SK-N-SH (cell line): ENCODE data around the gene PLXNB1. TPM values are rescaled to one million over a fixed set of nuclear protein-coding genes. Genes with fewer than 3 reads are reported as not detected.
A peak's percentile ranks its signal among the peaks of the same experiment; 100 is the strongest.

ENCODE experiments used
- CTCF ChIA-PET: fragments of 300-600, 350-600 bp; formaldehyde crosslinking; extraction: SDS; loops from one replicate; lab custom pipeline; 2021; lab: Yijun Ruan, JAX
- POLR2A ChIA-PET: fragments of 350-600 bp; sonication (Branson Sonifier 250); formaldehyde crosslinking; extraction: SDS; loops from one replicate; lab custom pipeline; 2020; ENCODE audit warnings: antibody characterized with exemption, inconsistent platforms; lab: Yijun Ruan, JAX
- DNase-seq: peaks from one replicate; pipeline ENCODE4 v3.0.0; 2012
- H2AFZ ChIP-seq: fragments of 200-600 bp; sonication (generic); 2 replicates; pipeline ENCODE4 v1.8.1; 2016; ENCODE audit warnings: antibody characterized with exemption, mild to moderate bottlenecking, low read depth
- H3F3A ChIP-seq: fragments of 200-600 bp; sonication (generic); replicated peaks from 2 replicates; pipeline ENCODE3; 2016; ENCODE audit warnings: antibody characterized with exemption, mild to moderate bottlenecking; ENCODE audit not compliant: insufficient read depth
- H3K27ac ChIP-seq, 2 experiments: fragments of 200-500 bp in 1 of 2; fragments of 200-600 bp in 1 of 2; sonication (Bioruptor generic) in 1 of 2; sonication (generic), shearing (Covaris generic) in 1 of 2; 2 replicates each; pipeline versions ENCODE4 v1.5.1 to v1.6.1; 2014 to 2016; ENCODE audit warnings: low read depth in 2 of 2, inconsistent platforms in 1 of 2, low read length in 1 of 2, mild to moderate bottlenecking in 1 of 2, mixed read lengths in 1 of 2
- H3K27me3 ChIP-seq: fragments of 200-600 bp; sonication (generic), shearing (Covaris generic); 2 replicates; pipeline ENCODE4 v1.6.1; 2016; ENCODE audit warnings: mixed run types; ENCODE audit not compliant: insufficient read depth
- H3K36me3 ChIP-seq, 2 experiments: fragments of 200-500 bp in 1 of 2; fragments of 200-600 bp in 1 of 2; sonication (Bioruptor generic) in 1 of 2; sonication (generic) in 1 of 2; replicated peaks in 1 of 2; 2 replicates each; pipeline versions ENCODE3 to v1.5.1; 2014 to 2016; ENCODE audit warnings: low read length in 1 of 2, mild to moderate bottlenecking in 1 of 2; ENCODE audit not compliant: insufficient read depth in 2 of 2, control insufficient read depth in 1 of 2
- H3K4me1 ChIP-seq, 2 experiments: fragments of 200-500 bp in 1 of 2; fragments of 200-600 bp in 1 of 2; sonication (Bioruptor generic) in 1 of 2; sonication (generic), shearing (Covaris generic) in 1 of 2; 2 replicates each; pipeline versions ENCODE4 v1.5.1 to v1.6.1; 2014 to 2016; ENCODE audit warnings: low read depth in 1 of 2, low read length in 1 of 2, mixed run types in 1 of 2; ENCODE audit not compliant: insufficient read depth in 2 of 2, control insufficient read depth in 1 of 2
- H3K4me2 ChIP-seq: fragments of 200-600 bp; sonication (generic), shearing (Covaris generic); 2 replicates; pipeline ENCODE4 v1.6.1; 2017; ENCODE audit warnings: mixed run types
- H3K4me3 ChIP-seq, 2 experiments: fragments of 200-500 bp in 1 of 2; fragments of 200-600 bp in 1 of 2; sonication (Bioruptor generic) in 1 of 2; sonication (generic), shearing (Covaris generic) in 1 of 2; 2 replicates each; pipeline versions ENCODE4 v1.5.1 to v1.8.1; 2014 to 2016; ENCODE audit warnings: low read depth in 2 of 2, inconsistent platforms in 1 of 2, low read length in 1 of 2, mild to moderate bottlenecking in 1 of 2, mixed read lengths in 1 of 2, moderate library complexity in 1 of 2
- H3K79me2 ChIP-seq: fragments of 200-600 bp; sonication (generic); 2 replicates; pipeline ENCODE4 v1.8.1; 2017; ENCODE audit warnings: mild to moderate bottlenecking; ENCODE audit not compliant: insufficient read depth
- H3K9ac ChIP-seq: fragments of 200-600 bp; sonication (generic); 2 replicates; pipeline ENCODE4 v1.6.1; 2017; ENCODE audit warnings: mixed run types
- H3K9me2 ChIP-seq: fragments of 200-600 bp; sonication (generic); 2 replicates; pipeline ENCODE4 v1.6.1; 2017; ENCODE audit warnings: mixed run types
- H3K9me3 ChIP-seq: fragments of 200-600 bp; sonication (generic); 2 replicates; pipeline ENCODE4 v1.6.1; 2017; ENCODE audit warnings: mixed run types, mild to moderate bottlenecking, moderate library complexity
- H4K20me1 ChIP-seq: fragments of 200-600 bp; sonication (generic); 2 replicates; pipeline ENCODE4 v1.6.1; 2017; ENCODE audit warnings: mild to moderate bottlenecking, mixed run types; ENCODE audit not compliant: insufficient read depth
- CHD2 ChIP-seq: fragments of 150-350 bp; IDR thresholded peaks from 2 replicates; pipeline ENCODE4 v1.6.1; 2018; ENCODE audit warnings: low read length; ENCODE audit not compliant: partially characterized antibody
- GABPA ChIP-seq: IDR thresholded peaks from 2 replicates; pipeline ENCODE4 v1.4.0; 2012; ENCODE audit warnings: low read depth, mild to moderate bottlenecking
- MEF2A ChIP-seq: IDR thresholded peaks from 2 replicates; pipeline ENCODE4 v1.4.0; 2012; ENCODE audit warnings: low read depth, borderline replicate concordance
- MXI1 ChIP-seq: IDR thresholded peaks from 2 replicates; pipeline ENCODE4 v1.6.1; 2012; ENCODE audit warnings: mild to moderate bottlenecking, low read depth, low read length, improper control_type of control experiment
- NRF1 ChIP-seq: IDR thresholded peaks from 2 replicates; pipeline ENCODE4 v1.6.1; 2012; ENCODE audit warnings: low read depth, mild to moderate bottlenecking, low read length
- SIN3A ChIP-seq: IDR thresholded peaks from 2 replicates; pipeline ENCODE4 v1.6.1; 2012; ENCODE audit warnings: low read depth, mild to moderate bottlenecking, low read length, moderate library complexity, borderline replicate concordance
- TCF12 ChIP-seq: IDR thresholded peaks from 2 replicates; pipeline ENCODE4 v1.4.0; 2012
- YY1 ChIP-seq: IDR thresholded peaks from 2 replicates; pipeline ENCODE4 v1.4.0; 2012; ENCODE audit warnings: low read depth, mild to moderate bottlenecking
- WGBS: methylation state at CpG from one replicate; pipeline ENCODE4 v1.1.6; 2017; ENCODE audit warnings: low lambda C conversion rate; 5-methylcytosine and 5-hydroxymethylcytosine counted together
- polyA plus RNA-seq, 3 experiments: library from polyadenylated mRNA; depleted of rRNA; stranded (reverse); fragments of >200 nt; gene quantifications; 2 replicates each; pipeline ENCODE4 v1.2.3, GENCODE V29; 2012
- TF ChIP-seq, protein P1 (sequence below): IDR thresholded peaks from 2 replicates; pipeline ENCODE4 v1.6.1; 2012; ENCODE audit warnings: mild to moderate bottlenecking, low read depth, low read length, moderate library complexity

The PLXNB1 gene
- polyA plus RNA-seq, 1 of the 3 experiments (the other 2 are of a cell fraction) = 39.8 TPM

DNA sequence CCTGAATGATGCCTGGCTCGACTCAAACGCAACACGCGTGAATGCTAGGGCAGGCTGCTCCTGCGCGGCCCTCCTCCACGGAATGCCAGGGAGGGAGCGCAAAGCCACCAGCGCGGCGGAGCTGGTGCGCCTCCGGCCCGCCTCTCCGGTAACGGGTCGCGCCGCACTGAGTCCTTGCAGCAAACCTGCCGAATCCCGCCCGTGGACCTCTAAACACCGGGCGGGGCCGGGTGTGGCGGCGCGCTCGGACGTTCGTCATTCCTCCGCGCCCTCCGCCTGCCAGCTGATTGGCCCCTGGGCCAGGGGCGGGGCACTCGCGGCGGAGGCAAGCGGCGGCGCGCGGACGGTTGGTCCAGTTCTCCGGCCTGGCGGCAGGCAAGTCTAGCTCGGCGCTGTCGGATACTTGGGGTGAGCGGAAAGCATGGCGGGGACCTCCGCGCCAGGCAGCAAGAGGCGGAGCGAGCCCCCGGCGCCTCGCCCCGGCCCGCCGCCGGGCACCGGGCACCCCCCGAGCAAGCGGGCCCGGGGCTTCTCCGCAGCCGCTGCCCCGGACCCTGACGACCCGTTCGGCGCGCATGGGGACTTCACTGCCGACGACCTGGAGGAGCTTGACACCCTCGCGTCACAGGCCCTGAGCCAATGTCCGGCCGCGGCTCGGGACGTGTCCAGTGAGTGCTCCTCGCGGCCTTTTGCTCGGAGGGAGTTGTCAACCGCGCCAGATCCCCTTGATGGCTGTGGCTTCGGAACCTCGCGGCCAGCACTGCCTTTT lies 16.7 kb upstream of the PLXNB1 start, which contains the start of gene ATRIP (continued):
- TF ChIP-seq NRF1 = no peak
- TF ChIP-seq GABPA = peak; percentile 70
- no peak for TF ChIP-seq TCF12
- TF ChIP-seq MEF2A = no peak
- TF ChIP-seq YY1 = peak; percentile 52; the same call in 1 of the 2 replicates
- TF ChIP-seq SIN3A = peak; percentile 95
- TF ChIP-seq, protein P1, sequence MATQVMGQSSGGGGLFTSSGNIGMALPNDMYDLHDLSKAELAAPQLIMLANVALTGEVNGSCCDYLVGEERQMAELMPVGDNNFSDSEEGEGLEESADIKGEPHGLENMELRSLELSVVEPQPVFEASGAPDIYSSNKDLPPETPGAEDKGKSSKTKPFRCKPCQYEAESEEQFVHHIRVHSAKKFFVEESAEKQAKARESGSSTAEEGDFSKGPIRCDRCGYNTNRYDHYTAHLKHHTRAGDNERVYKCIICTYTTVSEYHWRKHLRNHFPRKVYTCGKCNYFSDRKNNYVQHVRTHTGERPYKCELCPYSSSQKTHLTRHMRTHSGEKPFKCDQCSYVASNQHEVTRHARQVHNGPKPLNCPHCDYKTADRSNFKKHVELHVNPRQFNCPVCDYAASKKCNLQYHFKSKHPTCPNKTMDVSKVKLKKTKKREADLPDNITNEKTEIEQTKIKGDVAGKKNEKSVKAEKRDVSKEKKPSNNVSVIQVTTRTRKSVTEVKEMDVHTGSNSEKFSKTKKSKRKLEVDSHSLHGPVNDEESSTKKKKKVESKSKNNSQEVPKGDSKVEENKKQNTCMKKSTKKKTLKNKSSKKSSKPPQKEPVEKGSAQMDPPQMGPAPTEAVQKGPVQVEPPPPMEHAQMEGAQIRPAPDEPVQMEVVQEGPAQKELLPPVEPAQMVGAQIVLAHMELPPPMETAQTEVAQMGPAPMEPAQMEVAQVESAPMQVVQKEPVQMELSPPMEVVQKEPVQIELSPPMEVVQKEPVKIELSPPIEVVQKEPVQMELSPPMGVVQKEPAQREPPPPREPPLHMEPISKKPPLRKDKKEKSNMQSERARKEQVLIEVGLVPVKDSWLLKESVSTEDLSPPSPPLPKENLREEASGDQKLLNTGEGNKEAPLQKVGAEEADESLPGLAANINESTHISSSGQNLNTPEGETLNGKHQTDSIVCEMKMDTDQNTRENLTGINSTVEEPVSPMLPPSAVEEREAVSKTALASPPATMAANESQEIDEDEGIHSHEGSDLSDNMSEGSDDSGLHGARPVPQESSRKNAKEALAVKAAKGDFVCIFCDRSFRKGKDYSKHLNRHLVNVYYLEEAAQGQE = peak; percentile 45; the same call in 1 of the 2 replicates
- peak; percentile 86 for TF ChIP-seq MXI1

DNA sequence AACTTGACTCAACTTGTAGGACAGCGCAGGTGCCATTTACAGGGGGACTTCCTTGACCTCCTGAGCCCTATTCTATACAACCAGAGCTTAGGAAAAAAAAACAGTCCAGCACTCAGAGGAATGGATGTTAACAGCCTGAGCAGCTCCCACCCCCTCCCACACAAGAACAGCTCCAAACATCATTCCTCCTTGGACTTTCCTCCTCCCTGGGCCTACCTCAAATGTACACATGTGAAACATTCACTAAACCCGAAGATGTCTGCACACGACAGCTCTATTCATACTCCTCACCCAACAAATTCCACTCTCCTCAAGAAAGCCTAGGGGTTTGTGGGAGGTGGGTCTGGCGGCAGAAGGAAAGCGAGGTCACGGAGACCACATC lies 16.1 kb upstream of the PLXNB1 start:
- TF ChIP-seq CHD2 = no peak
- peak overlapping the region; percentile 77 to 97 for H3K4me3 ChIP-seq
- POLR2A ChIA-PET = interaction anchor here (0.5 to 2.1 kb wide), 11 partner anchors 12 to 681 kb away, joined by 3 to 7 read pairs (median 4); partner anchors contain the start of gene CDC25A
- H3K9me2 ChIP-seq = no peaks in the 10 kb centered on the region
- CTCF ChIA-PET = interaction anchor here (0.8 to 6.6 kb wide), 15 partner anchors 10 to 252 kb away, joined by 3 to 57 read pairs (median 4); partner anchors contain the start of genes CELSR3 and SLC26A6
- DNase-seq = no peak
- WGBS = 17% methylated on average over 6 of the region's 6 CpGs
- H3K4me1 ChIP-seq = peaks cover 8 to 22% of the 10 kb centered on the region in 2 experiments
- no peaks in the 10 kb centered on the region for H3K27me3 ChIP-seq
- H2AFZ ChIP-seq = peak overlapping the region; percentile 85
- H4K20me1 ChIP-seq = peaks cover 9% of the 10 kb centered on the region
- peaks cover 32% of the 10 kb centered on the region for H3F3A ChIP-seq
- H3K9me3 ChIP-seq = no peaks in the 10 kb centered on the region
- H3K27ac ChIP-seq = peak overlapping the region; percentile 60 to 68
- H3K9ac ChIP-seq = peak overlapping the region; percentile 88
- peaks cover 62% of the 10 kb centered on the region for H3K79me2 ChIP-seq
- H3K4me2 ChIP-seq = peak overlapping the region; percentile 78
- H3K36me3 ChIP-seq = peaks cover 21 to 30% of the 10 kb centered on the region in 2 experiments
